GM18517 (cell line): Measurements from ENCODE around the gene TMEM179.

Experiments
- ATAC-seq: cut with Tn5 transposase; IDR thresholded peaks from one replicate; pipeline ENCODE4 v1.9.1; 2021; ENCODE audit warnings: mild to moderate bottlenecking, moderate library complexity; ENCODE audit not compliant: unreplicated experiment

TMEM179 gene

DNA sequence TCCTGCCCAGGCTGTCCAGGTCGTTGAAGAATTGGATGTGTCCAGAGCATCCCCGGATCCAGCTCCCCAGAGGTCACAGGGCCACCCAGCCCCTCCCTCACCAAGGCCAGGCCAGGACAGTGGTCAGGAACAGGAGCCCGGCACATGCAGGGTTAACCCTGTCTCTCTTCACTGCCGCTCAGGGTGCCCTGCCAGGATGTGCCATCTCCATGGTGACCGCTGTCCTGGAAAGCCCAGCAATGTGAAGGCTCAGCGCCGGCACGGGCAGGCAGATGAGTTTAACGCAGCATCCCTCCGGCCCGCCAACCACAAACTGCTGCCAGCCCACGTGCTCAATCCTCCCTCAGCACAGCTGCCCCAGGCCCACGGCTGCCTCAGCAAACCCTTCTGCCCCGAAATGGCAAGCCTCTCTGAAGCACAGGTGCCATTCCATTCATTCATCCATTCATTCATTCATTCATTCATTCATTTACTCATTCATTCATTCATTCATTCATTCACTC is 4.4 kb downstream of the TMEM179 start:
- no peak for ATAC-seq

DNA sequence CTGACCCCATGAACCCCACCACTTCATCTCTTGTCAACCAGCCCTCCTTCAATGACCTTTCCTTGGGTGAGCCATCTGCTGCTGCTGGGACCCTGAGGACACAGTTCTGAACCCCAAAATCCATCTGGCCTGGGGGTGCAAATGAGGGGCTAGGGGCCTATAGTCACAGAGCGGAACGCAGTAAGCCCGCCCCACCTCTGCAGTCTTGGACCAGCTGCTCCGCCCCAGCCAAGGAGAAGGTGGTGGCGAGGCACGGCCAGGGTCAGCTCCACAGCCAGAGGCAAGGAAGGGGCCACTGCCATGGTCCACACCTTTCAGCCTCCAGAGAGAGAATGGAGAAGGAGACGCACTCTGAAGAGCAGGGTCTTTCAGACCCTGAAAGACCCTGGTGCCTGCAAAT is 5.1 kb downstream of the TMEM179 start:
- no peak for ATAC-seq

DNA sequence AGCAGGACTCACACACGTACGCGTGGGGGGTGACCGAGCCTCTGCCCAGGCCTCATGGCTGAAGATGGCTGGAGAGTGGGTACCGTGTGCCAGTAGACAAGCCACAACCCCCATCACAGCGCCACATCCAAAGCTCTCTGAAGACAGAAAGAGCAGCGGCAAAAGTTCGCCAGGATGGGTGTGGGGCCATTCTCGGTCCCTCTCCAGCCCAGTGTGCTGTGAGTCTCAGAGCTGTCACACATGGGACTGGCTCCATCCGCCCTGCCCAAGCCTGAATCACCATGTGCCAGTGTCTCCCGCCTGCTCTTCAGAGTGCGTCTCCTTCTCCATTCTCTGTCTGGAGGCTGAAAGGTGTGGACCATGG is 5.7 kb downstream of the TMEM179 start:
- no peak for ATAC-seq

DNA sequence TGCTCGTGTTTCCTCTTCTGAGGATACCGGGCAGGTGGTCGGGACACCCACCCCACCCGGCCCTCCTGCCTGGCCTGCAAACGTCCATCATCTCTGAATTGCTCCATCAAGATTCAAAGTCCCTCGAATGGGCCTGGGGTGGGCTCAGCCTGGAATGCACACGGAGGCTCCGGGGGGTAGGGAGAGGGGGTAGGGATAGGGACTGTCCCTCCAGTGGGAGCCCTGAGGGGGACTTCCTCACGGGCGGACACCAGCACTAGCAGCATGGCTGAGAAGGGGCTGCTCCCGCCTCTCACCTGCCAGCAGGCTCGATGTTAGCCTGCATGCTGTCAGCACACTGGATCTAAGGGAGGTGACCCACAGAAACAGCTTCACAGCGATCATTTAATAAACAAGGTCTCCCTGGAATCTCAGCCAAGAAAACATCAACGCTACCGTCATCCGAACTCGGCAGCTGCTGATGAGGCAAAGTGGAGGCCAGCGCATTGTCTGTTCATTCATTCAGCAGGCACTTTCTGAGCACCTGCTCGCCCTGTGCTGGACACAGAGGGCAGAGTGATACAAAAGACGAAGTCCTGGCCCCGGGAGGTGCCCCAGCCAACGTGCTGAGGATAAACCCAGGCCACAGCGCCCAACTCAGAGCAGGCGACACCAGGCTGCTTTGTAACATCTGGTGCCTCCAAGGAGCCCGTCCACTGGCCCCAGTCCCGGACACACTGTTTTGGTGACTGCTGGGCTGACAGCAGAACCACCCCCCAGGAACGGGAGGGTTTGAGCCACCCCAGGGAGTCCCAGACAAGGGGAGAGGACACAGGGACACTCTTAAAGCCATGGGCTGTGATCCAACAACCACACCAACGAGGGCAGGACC is 6.3 kb downstream of the TMEM179 start:
- no peak for ATAC-seq

DNA sequence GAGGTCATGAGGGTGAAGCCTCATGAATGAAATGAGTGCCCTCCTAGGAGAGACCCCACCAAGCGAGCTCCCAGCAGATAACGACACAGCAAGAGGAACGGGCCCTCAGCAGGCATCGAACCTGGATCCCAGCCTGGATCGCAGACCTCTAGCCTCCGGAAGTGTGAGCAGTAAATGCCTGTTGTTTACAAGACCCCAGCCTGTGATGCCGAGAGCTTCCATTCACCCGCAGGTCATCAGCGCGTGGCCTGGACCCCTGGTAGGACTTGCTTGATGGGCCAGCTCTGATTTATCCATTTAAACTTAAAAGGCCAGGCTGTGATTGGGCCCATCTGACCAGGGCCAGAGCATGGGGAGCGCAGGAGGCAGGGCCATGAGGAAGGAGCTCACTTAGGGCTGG is 7.0 kb downstream of the TMEM179 start:
- ATAC-seq: no peak

DNA sequence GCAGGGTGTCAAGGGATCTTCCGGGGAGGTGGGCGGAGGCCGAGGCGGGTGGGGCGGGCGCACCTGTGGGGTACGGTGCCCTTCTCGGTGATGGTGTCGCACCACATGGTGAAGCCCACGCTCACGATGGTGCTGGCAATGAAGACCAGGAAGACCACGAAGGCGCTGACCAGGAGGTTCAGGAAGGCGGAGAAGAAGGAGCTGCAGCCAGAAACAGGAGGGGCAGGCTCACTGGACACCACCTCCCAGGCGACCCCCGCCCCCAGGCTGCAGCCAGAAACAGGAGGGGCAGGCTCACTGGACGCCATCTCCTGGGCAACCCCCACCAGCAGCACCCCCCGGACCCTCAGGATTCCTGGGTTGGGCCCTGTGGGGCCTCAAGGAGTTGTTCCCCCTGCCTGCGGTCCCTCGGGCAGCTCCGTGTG is 7.6 kb downstream of the TMEM179 start:
- ATAC-seq: no peak

DNA sequence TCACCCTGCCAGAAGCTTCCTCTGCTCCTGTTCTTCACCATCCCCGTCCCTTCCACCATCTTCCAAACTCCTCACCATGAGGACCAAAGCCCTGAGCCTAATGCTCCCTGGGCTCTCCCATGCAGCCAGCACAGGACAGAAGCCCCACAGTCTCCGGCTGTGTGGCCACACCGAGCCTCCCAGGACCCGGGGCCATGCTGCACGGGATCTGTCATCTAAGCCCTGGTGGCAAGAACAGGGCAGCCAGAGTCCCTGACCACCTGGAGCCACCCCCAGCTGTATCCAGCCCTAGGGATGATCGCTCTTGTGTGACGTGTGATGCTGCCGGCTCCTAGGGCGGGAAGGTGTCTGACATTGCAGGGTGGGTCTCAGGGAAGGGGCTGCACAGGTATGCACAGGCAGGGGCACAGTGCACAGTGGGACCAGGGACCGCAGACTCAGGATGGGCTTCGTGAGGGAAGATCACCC is 8.1 kb downstream of the TMEM179 start:
- no peak for ATAC-seq

DNA sequence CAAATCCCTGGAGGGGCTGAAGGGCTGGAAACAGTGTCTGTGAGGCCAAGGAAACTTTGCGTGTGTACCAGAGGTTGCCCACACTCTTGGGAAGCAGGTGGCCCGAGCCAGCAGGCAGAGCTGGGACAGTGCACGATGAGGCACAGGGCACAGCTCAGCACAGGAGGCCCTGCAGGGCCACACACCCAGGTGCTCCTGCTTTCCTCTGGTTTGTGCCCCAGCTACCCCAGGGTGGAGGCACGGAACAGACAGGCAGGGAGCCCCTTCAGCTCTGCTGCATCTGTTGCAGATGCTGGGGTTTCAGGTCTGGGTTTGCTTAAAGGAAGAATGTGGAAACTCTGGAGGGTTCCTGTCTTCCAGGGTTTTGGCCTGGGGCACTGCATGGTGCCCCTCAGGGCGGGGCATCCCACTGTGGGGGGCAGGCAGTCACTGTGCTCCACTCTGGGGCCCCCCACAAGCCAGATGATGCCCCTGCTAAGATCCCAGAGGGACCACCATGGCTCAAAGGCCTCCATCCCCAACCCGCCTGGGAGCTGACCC is 8.6 kb downstream of the TMEM179 start:
- ATAC-seq: no peak

DNA sequence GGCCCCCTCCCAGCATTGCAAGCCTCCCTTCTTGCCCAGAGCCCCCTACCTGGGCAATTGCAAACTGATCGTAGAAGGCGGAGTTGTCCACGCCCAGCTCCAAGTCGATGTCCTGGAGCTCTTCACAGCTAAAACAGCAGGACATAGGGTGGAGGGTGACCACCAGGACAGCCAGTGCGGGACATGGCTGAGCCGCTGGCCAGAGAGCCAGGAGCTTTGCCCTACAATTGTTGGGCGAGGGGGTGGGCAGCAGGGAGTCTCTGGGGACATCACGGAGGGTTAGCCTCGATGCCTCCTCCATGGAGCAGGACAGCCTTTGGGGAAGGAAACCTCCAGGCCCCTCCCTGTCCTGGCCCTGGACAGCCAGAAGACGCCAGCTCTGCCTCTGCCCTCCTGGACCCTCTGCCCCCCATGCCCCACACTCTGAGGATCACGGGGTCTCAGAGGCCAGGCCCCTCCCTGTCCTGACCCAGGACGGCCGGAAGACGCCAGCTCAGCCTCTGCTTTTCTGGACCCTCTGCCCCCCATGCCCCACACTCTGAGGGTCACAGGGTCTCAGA is 9.4 kb downstream of the TMEM179 start:
- no peak for ATAC-seq

DNA sequence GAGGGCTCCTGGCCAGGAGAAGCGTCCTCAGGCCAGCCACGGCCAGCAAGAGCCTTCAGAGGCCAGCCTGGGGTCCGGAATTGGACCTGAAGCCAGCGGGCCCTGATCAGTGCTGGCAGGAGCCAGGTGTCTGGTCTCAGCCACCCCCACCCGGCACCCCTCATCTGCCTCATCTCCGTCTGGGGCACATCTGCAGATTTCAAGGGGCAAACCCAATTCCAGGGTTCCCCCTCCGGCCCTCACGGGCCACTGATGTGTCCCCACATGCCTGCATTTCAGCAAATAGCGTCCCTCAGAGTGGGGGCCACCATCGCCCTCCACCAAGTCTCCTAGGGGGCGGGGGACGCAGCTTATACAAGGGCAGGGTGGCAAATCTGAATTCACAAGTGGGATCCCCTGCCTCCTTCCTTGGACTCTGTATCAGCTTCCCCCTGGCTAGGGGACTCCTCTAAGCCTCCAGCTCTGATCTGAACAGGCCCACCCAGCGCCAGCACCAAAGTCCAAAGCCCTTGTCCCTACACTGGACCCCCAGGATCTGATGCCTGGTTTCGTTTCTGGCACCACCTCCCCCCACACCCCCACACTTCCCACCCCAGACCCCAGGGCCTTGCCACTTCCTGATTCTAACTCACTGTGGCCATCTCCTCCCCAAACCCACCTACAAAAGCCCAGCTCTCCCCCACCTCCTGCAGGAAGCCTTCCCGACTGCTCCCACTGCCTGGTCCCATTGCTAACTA is 10.1 kb downstream of the TMEM179 start:
- no peak for ATAC-seq

DNA sequence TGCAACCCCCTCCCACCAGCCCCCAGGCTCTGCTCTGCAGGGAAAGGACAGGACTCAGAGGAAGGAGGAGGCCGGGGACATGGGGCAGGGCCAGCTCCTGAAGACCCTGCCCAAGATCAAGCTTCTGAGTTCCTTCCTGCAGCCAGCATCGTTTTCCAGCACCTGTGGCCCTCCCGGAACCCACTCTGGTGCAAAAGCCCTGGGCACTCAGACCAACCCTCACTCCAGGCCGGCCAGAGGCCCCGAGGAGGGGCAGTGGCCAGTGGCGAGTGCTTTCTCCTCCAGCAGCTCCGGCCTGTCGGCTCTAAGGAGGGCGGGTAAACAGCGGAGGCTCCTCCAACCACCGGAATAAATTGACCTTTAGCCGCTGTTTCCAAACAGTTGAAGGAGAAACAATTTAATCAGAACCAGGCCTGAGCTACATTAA is 10.8 kb downstream of the TMEM179 start:
- no peak for ATAC-seq

DNA sequence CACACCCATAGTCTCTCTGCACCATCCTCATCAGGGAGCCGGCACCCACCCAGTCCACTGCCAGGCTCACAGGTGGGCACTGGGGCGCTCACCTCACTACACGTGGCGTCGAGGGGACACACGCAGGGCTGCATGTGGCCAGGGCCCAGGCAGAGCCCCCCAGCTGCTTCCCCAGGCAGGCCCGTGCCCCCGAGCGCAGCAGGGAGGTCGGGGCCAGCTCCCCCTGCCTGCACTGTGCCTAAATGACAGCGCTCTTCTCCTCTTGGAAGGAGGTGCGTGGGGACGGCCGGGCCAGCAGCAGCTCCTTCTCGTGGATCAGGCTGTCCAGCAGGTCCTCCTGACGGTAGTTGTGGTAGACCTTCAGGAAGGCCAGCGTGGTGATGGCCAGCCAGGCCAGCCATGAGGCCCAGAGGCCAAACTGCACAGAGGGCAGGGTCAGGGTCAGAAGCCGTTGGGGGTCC is 11.3 kb downstream of the TMEM179 start:
- no peak for ATAC-seq

DNA sequence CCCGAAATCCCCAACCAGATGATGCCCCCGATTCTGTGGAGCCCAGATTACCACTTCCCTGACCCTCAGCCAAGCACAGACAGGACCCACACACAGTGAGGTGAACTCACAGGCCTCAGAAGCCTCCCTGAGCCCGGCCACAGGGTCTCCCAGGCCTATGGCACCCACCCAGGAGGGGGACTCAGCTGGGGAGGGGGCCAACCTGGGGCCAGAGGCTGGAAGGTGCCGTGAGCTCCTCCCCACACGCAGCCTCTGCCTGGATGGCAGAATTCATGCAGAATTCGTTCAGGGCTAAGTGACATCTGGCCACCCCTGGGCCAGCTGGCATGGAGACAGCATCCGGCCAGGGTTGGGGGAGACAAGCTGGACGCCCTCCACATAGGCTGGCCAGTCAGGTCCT is 11.8 kb downstream of the TMEM179 start:
- ATAC-seq: no peak

DNA sequence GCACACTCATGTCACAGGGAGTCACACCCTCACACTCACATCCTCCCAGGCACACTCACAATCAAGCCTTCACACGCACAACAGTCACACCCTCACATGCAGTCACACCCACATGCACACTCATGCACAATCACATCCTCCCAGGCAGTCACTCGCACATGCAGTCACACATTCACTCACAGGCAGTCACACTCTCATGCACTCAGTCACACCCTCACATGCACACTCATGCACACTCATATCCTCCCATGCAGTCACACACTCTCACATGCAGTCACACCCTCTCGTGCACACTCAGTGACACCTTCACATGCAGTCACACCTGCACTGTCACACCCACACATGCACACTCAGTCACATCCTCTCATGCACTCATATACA is 12.3 kb downstream of the TMEM179 start:
- no peak for ATAC-seq

DNA sequence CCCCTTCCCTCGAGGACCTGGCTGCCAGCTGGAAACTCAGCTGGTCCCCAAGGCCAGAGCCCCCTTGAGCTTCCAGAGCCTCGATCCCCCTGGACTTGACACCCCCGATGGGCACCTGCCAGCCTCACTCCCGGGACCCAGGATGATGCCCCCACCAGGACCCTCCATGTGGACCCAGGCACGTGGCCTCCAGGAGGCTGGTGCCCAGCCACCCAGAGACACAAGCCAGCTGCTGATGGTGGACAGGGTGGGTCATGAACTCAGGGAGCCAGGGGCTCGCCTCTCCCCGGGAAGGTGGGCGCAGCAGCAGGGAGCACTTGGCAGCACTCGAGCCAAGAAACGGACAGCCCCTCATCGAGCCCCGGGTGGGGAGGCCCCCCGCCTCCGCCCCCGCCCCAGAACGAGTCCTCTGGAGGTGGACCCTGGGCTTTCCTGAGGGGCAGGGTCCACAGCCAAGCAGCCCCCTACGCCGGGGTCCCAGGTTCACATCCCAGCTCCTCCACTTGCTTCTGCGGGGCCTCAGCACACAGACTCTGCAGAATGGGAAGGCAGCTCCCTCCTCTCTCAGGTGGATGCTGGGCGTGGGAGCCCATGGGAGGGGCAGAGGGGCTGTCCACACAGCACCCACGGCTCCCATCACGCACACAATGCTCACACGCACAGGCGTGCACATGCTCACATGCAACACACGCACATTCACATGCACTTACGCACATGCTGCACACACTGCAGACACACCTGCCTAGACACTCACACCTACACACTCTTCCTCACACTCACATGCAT is 12.9 kb downstream of the TMEM179 start:
- no peak for ATAC-seq

DNA sequence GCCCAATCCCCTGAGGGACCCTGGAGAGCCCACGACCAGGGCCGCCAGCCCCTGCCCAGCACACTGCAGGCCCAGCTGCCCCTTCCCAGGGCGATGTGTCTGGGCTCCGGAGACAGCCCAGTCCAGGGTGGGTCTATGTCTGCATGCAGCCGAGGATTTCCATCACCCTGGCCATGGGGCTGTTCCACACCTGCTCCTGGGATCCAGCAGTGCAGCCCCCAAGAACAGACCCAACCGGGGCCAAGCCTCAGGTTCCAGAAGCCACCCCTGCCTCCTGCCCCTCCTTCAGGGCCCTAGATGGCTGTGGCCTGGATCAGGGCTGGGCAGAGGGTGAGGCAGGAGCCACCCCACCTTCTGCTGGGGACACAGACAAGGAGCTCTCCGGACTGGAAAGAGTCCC is 13.5 kb downstream of the TMEM179 start:
- ATAC-seq: no peak

DNA sequence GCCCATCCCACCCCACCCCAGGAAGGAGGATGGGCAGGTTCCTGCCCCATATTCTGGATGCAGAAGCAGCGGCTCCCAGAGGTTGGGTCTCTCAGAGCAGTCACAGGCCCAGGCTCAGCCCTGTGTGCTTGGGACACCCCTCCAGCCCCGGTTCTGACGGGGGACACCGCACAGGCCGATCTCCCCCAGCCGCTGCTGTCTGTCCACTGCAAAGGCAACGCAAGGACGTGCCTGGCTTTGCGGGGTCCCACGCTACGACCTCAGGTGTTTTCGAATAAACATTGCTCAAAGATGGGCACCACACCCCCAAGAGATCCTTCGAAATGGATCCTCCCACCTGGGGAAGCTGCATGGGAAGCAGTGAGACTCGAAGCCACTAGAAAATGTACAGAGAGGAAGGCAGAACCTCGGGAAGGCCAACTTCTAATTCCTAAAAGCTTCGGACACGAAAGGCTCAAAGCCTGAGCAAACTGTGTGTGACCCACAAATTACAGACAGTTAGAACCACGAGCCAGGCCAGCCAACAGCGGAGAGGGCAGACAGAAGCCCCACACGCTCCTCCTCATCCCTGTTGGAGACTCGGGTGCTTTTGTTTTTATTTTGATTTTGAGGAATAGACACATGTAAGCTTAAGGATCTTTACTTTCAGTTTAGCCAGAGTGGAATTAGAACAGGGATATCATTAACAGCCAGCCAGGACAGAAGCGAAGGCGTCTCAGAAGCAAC is 14.2 kb downstream of the TMEM179 start:
- no peak for ATAC-seq

DNA sequence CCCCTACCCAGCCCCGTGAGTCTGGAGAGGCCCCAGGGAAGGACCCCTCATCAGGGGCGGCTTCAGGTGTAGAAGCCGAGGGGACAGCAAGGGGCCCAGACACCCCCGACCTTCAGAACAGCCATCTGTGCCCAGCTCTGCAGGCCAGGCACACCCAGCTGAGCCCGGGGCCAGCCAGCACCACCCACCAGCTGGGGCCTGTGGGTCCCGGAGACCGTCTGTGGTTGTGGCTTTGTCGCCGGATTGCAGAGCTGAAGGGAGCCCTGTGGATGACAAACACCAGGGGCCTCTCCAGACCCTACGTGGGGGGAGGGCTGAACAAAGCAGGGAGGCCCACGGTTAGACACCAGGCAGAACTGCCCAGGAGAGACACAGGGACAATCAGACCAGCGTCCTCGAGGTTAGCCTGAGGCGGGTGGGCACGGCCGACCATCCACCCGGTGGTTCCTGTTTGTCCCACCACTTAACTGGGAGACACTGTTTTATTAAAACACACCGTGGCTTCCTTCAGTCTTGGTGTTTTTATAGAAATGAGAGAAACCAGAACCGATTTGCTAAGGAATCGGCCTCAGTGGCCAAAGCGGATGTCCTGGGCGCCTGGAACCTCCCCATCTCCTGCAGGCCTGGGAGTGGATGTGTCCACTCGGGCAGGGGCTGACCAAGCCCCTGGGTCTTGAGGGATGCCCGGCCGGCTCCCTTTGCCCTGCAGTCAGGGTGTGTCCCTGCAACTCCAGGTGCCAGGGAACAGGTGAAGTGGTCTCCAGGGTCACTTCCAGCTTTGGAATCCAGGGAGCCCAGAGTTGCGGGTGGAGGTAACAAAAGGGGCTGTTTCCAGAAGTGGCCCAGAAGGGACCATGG is 15.0 kb downstream of the TMEM179 start:
- ATAC-seq: no peak
